ENCODE measurements around the gene ABTB1.

- TF ChIP-seq CTCF (IDR thresholded peaks at IDR 0.05) = no peak
- TF ChIP-seq POLR2A (IDR thresholded peaks at IDR 0.05) = no peak
Measured at GRCh38 chr3:127666676-127667075, 6.1 kb upstream of the ABTB1 start.
